GM12878 (cell line): ENCODE measurements around the gene IGFLR1. TPM values are rescaled to one million over a fixed set of nuclear protein-coding genes. Genes with fewer than 3 reads are reported as not detected.
A peak's percentile ranks its signal among the peaks of the same experiment; 100 is the strongest.

Experiments used
- CBFB ChIP-seq: IDR thresholded peaks from 2 replicates; pipeline ENCODE4 v1.6.1; 2016; ENCODE audit warnings: antibody characterized with exemption, low read depth
- CBX3 ChIP-seq: fragments of 200-600 bp; sonication (generic); IDR thresholded peaks from 2 replicates; pipeline ENCODE4 v1.6.1; 2016; ENCODE audit warnings: low read depth, borderline replicate concordance
- CEBPB ChIP-seq, 2 experiments: fragments of 150-350 bp in 1 of 2; IDR thresholded peaks; 2 replicates each; pipeline ENCODE4 v1.6.1; 2012 to 2014; ENCODE audit warnings: low read depth in 2 of 2, low read length in 2 of 2, borderline replicate concordance in 1 of 2, inconsistent platforms in 1 of 2
- CUX1 ChIP-seq: IDR thresholded peaks from 2 replicates; pipeline ENCODE4 v1.6.1; 2012; ENCODE audit warnings: improper control_type of control experiment, low read depth, low read length; ENCODE audit not compliant: insufficient replicate concordance
- ETV6 ChIP-seq, 2 experiments: fragments of 450-650 bp in 1 of 2; IDR thresholded peaks in 1 of 2; conservative IDR thresholded peaks in 1 of 2; 2 replicates each; pipeline ENCODE4 v1.6.1; 2014; ENCODE audit warnings: antibody characterized with exemption in 1 of 2, borderline replicate concordance in 1 of 2, low read depth in 1 of 2, mild to moderate bottlenecking in 1 of 2, moderate library complexity in 1 of 2
- JUND ChIP-seq: IDR thresholded peaks from 2 replicates; pipeline ENCODE4 v1.6.1; 2012; ENCODE audit warnings: low read depth, mild to moderate bottlenecking, low read length, improper control_type of control experiment, moderate library complexity
- NFXL1 ChIP-seq: fragments of 450-650 bp; IDR thresholded peaks from 2 replicates; pipeline ENCODE4 v1.6.1; 2017; ENCODE audit warnings: antibody characterized with exemption, mild to moderate bottlenecking, borderline replicate concordance
- NR2F1 ChIP-seq: fragments of 450-650 bp; conservative IDR thresholded peaks from 2 replicates; pipeline ENCODE4 v1.6.1; 2017; ENCODE audit warnings: mild to moderate bottlenecking
- PAX8 ChIP-seq: fragments of 450-650 bp; IDR thresholded peaks from 2 replicates; pipeline ENCODE4 v1.6.1; 2017; ENCODE audit warnings: mild to moderate bottlenecking, moderate library complexity
- POLR2AphosphoS5 ChIP-seq: IDR thresholded peaks from 2 replicates; pipeline ENCODE4 v1.6.1; 2011; ENCODE audit warnings: mild to moderate bottlenecking, low read length, inconsistent platforms
- RB1 ChIP-seq: fragments of 450-650 bp; formaldehyde crosslinking; IDR thresholded peaks from 2 replicates; pipeline ENCODE4 v1.6.1; 2017; ENCODE audit warnings: mild to moderate bottlenecking, borderline replicate concordance
- RELA ChIP-seq: fragments of 450-650 bp; IDR thresholded peaks from 2 replicates; pipeline ENCODE4 v1.8.0; 2014; ENCODE audit warnings: borderline replicate concordance; ENCODE audit not compliant: partially characterized antibody
- STAT3 ChIP-seq: IDR thresholded peaks from 2 replicates; pipeline ENCODE4 v1.6.1; 2011; ENCODE audit warnings: low read depth, low read length, improper control_type of control experiment
- SUZ12 ChIP-seq: fragments of 200-600 bp; sonication (generic); IDR thresholded peaks from one replicate; pipeline ENCODE4 v1.6.1; 2018; ENCODE audit warnings: antibody characterized with exemption, mild to moderate bottlenecking; ENCODE audit not compliant: unreplicated experiment
- TAF1 ChIP-seq: IDR thresholded peaks from 2 replicates; pipeline ENCODE4 v1.6.1; 2011; ENCODE audit warnings: mild to moderate bottlenecking, low read depth, low read length, borderline replicate concordance
- YBX1 ChIP-seq: fragments of 450-650 bp; IDR thresholded peaks from 2 replicates; pipeline ENCODE4 v1.6.1; 2016; ENCODE audit warnings: antibody characterized with exemption
- YY1 ChIP-seq: IDR thresholded peaks from 2 replicates; pipeline ENCODE4 v1.6.1; 2011; ENCODE audit warnings: low read depth, mild to moderate bottlenecking, low read length
- polyA plus RNA-seq, 11 experiments: library from polyadenylated mRNA; depleted of rRNA in 4 of 11; unstranded in 6 of 11; stranded (reverse) in 5 of 11; fragments of >200 nt; fragmentation: Nextera tagmentation in 4 of 11; fragmentation: Illumina TruSeq in 1 of 11; extraction: Ambion mirVana in 4 of 11; extraction: Trizol in 1 of 11; gene quantifications; 1 replicate in 1 of 11; 2 replicates in 10 of 11; pipeline versions ENCODE4 v1.2.1 to v1.2.3, GENCODE V29; 2011 to 2016; ENCODE audit warnings: inconsistent platforms in 2 of 11, missing spikeins in 2 of 11, low read depth in 1 of 11
- total RNA-seq, 4 experiments: library from RNA; depleted of rRNA in 3 of 4; stranded (reverse); fragments of >200 nt in 3 of 4; fragmentation: Illumina TruSeq in 1 of 4; extraction: Trizol in 1 of 4; gene quantifications; 2 replicates each; pipeline versions ENCODE4 v1.2.1 to v1.2.3, GENCODE V29; 2013 to 2021
- TF ChIP-seq, protein P1 (sequence below): fragments of 150-350 bp; IDR thresholded peaks from 2 replicates; pipeline ENCODE4 v1.6.1; 2014; ENCODE audit warnings: mild to moderate bottlenecking, low read depth, low read length
- TF ChIP-seq, protein P2 (sequence below): fragments of 450-650 bp; IDR thresholded peaks from 2 replicates; pipeline ENCODE4 v1.6.1; 2017; ENCODE audit warnings: mild to moderate bottlenecking, moderate library complexity

The IGFLR1 gene
- total and polyA plus RNA-seq, 10 of the 15 experiments (the other 5 are each of a cell fraction or from before 2014, with no cell fraction given): 2.5 to 39.9 (median 24.8) TPM

DNA sequence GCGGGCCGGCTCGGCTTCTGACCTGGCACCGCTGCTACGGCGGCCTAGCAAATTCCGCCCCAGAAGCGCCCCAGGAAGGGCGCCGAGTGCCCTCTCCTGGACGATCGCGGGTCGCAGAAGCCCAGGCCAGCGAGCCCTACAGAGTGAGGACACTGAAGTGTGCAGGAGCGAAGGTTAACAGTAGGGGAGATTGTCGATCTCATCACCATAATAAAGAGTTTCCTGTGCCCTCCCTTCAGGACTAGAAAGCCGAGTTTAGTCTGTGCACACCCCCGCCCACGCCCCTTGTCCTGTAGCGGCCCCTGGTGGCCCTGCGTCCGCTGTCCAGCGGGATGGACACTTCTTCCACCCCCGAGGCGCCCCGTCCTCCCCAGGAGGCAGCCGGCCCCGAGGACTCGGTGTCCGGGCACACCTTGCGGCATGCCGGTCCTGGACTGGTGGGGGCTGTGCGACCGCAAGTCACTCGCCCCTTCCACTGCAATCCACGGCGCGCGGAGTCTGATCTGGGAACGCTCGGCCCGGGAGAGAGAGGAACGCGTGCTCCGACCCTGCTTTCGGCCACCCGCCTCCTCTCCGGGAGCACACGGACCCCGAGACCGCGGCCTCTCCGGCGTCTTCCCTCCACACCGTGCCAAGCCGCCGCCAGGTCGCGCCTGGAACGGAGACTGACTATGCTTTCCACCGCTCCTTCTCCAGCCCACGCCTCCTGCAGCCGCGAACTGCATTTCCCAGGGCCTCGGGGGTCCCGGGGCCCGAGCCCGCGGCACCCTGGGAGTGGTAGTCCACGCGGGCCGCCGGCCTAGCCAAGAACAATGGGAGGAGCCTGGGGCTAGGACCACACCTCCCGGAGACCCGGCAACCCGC, 25.2 kb downstream of the IGFLR1 start (continued):
- peak; percentile 60 for TF ChIP-seq RELA
- TF ChIP-seq NFXL1: peak; percentile 93; the same call in 1 of the 2 replicates
- TF ChIP-seq CUX1: no peak
- TF ChIP-seq PAX8: no peak
- TF ChIP-seq POLR2AphosphoS5: no peak; the same call in 1 of the 2 replicates
- TF ChIP-seq YY1: peak; percentile 86
- TF ChIP-seq NR2F1: peak; percentile 63; the same call in 1 of the 2 replicates
- no peak for TF ChIP-seq YBX1
- no peak for TF ChIP-seq CEBPB (IDR thresholded peaks at IDR 0.05; ENCODE audit: borderline replicate concordance in 1 of 2, low read depth in 2 of 2, low read length in 2 of 2)
- TF ChIP-seq ETV6 (conservative IDR thresholded peaks at IDR 0.05 in 1 of 2, IDR thresholded peaks at IDR 0.05 in 1 of 2; ENCODE audit: borderline replicate concordance in 1 of 2, low read depth in 1 of 2): no peak
- 0 out of 2 replicates have a peak, but pooled peaks have one; percentile 18 for TF ChIP-seq TAF1
- TF ChIP-seq CBX3: no peak
- TF ChIP-seq, protein P1, sequence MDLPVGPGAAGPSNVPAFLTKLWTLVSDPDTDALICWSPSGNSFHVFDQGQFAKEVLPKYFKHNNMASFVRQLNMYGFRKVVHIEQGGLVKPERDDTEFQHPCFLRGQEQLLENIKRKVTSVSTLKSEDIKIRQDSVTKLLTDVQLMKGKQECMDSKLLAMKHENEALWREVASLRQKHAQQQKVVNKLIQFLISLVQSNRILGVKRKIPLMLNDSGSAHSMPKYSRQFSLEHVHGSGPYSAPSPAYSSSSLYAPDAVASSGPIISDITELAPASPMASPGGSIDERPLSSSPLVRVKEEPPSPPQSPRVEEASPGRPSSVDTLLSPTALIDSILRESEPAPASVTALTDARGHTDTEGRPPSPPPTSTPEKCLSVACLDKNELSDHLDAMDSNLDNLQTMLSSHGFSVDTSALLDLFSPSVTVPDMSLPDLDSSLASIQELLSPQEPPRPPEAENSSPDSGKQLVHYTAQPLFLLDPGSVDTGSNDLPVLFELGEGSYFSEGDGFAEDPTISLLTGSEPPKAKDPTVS: no peak
- TF ChIP-seq CBFB: no peak
- no peak for TF ChIP-seq STAT3
- peak; percentile 34 for TF ChIP-seq RB1
- TF ChIP-seq SUZ12: no peak
- TF ChIP-seq JUND: no peak
- TF ChIP-seq, protein P2, sequence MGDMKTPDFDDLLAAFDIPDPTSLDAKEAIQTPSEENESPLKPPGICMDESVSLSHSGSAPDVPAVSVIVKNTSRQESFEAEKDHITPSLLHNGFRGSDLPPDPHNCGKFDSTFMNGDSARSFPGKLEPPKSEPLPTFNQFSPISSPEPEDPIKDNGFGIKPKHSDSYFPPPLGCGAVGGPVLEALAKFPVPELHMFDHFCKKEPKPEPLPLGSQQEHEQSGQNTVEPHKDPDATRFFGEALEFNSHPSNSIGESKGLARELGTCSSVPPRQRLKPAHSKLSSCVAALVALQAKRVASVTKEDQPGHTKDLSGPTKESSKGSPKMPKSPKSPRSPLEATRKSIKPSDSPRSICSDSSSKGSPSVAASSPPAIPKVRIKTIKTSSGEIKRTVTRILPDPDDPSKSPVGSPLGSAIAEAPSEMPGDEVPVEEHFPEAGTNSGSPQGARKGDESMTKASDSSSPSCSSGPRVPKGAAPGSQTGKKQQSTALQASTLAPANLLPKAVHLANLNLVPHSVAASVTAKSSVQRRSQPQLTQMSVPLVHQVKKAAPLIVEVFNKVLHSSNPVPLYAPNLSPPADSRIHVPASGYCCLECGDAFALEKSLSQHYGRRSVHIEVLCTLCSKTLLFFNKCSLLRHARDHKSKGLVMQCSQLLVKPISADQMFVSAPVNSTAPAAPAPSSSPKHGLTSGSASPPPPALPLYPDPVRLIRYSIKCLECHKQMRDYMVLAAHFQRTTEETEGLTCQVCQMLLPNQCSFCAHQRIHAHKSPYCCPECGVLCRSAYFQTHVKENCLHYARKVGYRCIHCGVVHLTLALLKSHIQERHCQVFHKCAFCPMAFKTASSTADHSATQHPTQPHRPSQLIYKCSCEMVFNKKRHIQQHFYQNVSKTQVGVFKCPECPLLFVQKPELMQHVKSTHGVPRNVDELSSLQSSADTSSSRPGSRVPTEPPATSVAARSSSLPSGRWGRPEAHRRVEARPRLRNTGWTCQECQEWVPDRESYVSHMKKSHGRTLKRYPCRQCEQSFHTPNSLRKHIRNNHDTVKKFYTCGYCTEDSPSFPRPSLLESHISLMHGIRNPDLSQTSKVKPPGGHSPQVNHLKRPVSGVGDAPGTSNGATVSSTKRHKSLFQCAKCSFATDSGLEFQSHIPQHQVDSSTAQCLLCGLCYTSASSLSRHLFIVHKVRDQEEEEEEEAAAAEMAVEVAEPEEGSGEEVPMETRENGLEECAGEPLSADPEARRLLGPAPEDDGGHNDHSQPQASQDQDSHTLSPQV: no peak
